HPDE6-E6E7 (cell line): ENCODE data around the gene COL23A1.

Experiments used
- DNase-seq: peaks from one replicate; pipeline ENCODE4 v3.0.0; 2011; ENCODE audit warnings: missing footprints; ENCODE audit errors: extremely low spot score

The COL23A1 gene

DNA sequence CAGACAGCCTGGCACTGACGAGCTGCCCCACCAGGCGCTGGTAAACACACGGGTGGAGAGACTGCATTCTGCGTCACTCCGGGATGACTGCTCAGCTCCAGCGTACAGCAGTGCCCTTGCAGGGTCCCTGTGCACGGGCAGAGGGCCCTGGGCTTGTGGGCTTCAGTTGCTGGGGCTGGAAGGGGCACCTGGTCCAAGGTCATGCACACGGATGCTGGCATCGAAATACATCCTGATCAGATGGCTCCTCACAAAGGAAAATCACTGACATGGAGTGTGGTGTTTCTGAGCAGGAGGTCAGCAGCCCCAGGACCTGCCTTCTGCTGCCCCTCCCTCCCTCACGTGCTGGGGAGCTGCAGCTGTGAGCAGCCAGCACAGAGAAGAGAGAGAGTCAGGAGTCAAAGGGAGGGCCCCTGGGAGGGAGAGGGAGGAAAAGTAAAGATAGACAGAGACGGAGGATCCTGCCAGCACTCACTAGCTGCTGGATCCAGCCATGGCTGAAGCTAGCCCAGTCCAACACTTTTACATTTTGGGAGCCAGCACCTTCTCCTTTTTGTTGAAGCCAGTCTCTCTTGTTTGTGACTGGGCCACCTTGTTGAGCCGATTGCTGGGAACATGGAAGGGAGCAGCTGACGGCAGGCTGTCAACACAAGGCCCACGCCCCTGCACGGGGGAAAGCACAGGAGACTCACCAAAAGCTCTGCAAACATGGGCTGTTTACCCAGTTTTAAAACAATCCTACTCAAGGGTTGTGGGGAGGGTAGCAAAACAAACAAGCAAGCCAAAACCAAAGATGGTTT, 191.1 kb downstream of the COL23A1 start:
- no peak for DNase-seq

- no peak for DNase-seq
These were observed 193.1 kb downstream of the COL23A1 start for GRCh38 chr5:178396796-178397720.

DNA sequence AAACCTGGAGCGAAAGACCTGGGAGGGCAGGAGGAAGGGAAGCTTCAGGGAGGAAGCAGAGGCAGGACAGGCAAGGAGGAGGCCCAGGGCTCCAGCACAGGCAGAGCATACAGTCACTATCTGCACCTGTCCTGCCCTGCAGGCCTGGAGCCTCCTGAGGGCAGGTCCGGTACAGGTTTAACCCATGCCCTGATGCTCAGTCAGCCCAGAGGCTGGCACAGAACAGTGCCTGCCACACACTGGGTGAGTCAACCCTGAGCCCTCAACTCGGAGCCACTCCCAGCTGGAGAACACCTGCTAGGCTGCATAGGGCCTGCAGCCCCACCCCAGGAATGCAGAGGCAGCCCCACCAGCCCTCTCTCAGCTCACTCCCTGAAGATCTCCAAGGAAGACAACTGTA, 196.1 kb downstream of the COL23A1 start:
- no peak for DNase-seq

GRCh38 chr5:178392931-178393394, 197.2 kb downstream of the COL23A1 start:
- no peak for DNase-seq

- no peak for DNase-seq
These were observed 197.8 kb downstream of the COL23A1 start for GRCh38 chr5:178392386-178392785.

- no peak for DNase-seq
These were observed 198.7 kb downstream of the COL23A1 start for GRCh38 chr5:178391480-178391879.

DNA sequence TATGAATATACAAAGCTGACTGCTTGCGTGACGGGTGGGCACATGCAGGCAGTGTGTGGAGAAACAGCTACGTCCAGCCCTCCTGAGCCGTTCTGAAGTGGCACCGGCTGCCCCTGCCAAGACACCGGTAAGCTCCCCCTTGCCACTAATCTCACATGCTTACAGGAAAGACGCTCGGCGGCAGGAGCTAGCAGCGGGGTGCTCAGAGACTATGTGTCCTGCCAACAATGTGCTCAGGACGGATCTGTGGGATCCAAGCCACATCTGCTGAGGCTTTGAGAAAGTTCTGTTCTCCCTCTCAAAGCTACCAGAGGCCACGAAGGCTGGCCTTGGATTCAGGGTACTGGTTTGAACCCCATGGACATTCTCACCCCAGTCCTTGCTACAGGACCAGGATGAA, 200.4 kb downstream of the COL23A1 start:
- no peak for DNase-seq

GRCh38 chr5:178389026-178389729, 201.0 kb downstream of the COL23A1 start:
- DNase-seq = no peak

DNA sequence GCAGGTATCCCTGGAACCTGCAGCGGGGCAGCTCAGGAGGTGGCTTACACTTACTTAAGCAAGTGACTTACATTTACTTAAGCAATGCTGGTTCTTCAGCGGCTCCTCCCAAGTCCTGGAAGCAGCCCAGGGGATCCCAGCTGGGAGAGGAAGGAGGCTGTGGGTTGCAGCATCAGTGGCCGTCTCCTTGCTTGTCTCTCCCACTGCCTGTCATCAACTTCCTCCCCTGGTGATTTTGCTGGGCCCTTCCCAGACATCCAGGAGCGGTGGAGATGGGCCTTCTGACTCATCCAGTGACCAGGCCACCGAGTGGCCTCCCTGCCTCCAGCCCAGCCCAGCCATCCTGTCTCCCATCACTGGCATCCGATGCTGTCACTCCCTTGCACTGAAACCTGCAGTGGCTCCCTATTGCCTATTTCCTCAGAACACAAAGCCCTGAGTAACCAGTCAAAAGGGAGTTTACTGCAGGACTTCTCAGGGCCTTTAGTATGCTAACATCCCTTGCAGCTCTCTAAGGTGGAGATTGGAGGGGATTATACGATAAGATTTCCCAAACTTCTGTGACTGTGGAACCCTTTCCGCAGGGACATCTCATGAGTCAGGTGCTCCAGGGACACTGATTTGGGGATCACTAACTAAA, 201.7 kb downstream of the COL23A1 start:
- no peak for DNase-seq

GRCh38 chr5:178387856-178388190, 202.4 kb downstream of the COL23A1 start:
- no peak for DNase-seq

DNA sequence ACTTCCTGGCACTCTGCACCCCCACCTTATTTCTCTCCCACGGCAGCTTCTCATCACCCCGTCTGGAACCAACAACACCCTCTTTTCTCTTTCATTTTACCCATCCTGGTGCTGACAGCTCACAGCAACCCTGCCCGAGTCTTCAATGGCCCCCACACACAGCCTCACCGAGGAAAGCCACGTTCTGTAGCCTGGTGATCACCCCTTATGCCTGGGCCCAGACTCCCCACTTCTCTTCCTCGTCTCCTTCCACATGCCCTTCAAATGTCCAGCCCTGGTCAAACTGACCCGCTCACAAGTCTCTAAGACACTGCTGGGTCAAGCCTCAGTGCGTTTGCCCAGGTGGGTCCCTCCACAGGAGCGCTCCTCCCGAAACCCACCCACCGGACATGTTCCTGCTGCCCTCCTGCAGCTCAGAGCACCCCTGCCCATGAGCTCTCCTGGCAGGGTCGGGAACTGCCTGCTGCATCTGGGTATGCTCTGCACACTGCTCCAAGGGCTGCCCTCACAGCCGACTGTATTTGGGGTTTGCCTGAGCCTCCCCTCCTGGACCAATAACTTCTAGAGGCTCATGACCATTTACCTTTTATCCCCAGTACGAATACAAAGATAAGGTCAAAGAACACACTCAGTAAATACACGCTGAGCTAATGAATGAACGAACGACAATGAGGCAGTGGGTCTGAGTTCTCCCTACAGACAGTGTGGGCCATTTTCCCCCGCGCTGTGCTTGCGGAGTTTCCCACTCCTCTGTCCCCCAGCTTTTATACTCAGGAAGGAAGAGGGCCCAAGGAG, 202.9 kb downstream of the COL23A1 start:
- no peak for DNase-seq

GRCh38 chr5:178386336-178386931, 203.8 kb downstream of the COL23A1 start:
- DNase-seq = no peak

- DNase-seq = peak; percentile 41
These were observed 204.7 kb downstream of the COL23A1 start for GRCh38 chr5:178385496-178385890.

DNA sequence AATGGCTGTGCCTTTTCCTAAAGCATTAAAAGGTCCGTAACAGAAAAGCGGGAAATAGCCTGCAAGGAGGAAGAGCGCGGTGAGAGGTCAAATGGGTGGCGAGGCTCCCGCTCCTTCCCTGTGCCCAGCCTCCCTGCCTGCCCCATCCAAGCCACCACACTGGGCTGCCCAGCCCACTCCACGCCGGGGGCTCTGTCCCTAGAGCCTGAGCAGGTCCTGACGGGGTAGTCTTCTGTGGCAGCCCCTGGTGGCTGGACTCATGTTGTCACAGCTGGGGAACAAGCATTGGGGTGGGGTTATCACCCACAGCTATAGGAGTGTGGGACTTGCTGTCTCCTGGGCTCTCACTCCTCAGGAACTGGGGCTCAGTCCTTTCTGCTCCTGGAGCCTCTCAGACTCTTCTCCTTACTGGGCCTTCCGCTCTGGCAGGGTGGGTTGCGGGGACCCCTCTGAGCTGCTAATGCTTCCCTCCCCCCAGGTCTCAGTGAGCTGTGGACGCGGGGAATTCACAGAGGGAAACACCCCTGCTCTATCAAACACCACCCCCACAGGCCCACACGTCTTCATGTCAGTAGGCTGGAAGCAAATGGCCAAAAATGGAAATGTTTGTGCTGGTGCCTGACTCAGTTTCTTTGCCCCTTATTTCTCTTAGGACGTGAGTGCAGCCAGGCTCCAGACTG, 205.2 kb downstream of the COL23A1 start:
- no peak for DNase-seq

- DNase-seq = no peak
These were observed 206.0 kb downstream of the COL23A1 start for GRCh38 chr5:178383919-178384815.

- no peak for DNase-seq
These were observed 206.8 kb downstream of the COL23A1 start for GRCh38 chr5:178383301-178383918.

- no peak for DNase-seq
These were observed 207.4 kb downstream of the COL23A1 start for GRCh38 chr5:178382754-178383164.
